ENCODE data around the gene RETREG3.

DNA sequence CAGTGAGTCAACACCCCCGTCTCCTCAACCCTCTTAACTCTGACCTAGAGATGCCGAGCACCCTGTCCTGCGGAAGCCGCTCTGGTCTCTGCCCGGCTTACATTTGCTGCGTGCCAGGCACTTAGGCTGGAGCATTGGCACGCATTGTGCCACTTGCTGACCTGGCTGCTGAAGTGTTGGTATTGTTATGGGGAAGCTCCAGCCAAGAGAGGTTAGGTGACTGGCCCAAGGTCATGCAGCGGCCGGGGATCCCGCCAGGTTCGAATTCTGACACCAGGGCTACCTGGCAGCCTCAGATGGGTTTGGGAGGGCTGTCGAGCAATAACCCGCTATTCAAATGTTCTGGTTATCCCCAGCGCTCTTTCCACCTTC lies 61.5 kb downstream of the RETREG3 start:
- no peak for TF ChIP-seq CTCF (IDR thresholded peaks at IDR 0.05)
- TF ChIP-seq POLR2A (IDR thresholded peaks at IDR 0.05): peak in 1 of 3 donors; percentile 16

Data from body of pancreas (tissue), 4 donors.